Smooth muscle cell (in vitro differentiated cells): ENCODE measurements around the gene NCR2. TPM values are rescaled to one million over a fixed set of nuclear protein-coding genes. Genes with fewer than 3 reads are reported as not detected.

Experiments used
- DNase-seq: peaks from one replicate; lab custom pipeline; 2025; ENCODE audit not compliant: unreplicated experiment; lab: John Stamatoyannopoulos, UW
- H2AFZ ChIP-seq: fragments of 200-600 bp; sonication (generic); 2 replicates; pipeline ENCODE4 v1.6.0; 2016; ENCODE audit warnings: antibody characterized with exemption, low read depth, mild to moderate bottlenecking
- H3F3A ChIP-seq: fragments of 200-600 bp; sonication (generic); 2 replicates; pipeline ENCODE4 v1.6.0; 2017; ENCODE audit warnings: antibody characterized with exemption, low read depth
- H3K27ac ChIP-seq: fragments of 200-600 bp; sonication (generic); 2 replicates; pipeline ENCODE4 v1.5.1; 2016; ENCODE audit warnings: low read depth, mild to moderate bottlenecking
- H3K27me3 ChIP-seq: fragments of 200-600 bp; sonication (generic); 2 replicates; pipeline ENCODE4 v1.6.1; 2016; ENCODE audit warnings: low read depth, mild to moderate bottlenecking
- H3K36me3 ChIP-seq: fragments of 200-600 bp; sonication (generic); 2 replicates; pipeline ENCODE4 v1.5.1; 2016; ENCODE audit warnings: low read depth
- H3K4me1 ChIP-seq: fragments of 200-600 bp; sonication (generic); 2 replicates; pipeline ENCODE4 v1.5.1; 2016; ENCODE audit warnings: low read depth
- H3K4me2 ChIP-seq: fragments of 200-600 bp; sonication (generic); 2 replicates; pipeline ENCODE4 v1.6.0; 2016; ENCODE audit warnings: mild to moderate bottlenecking
- H3K4me3 ChIP-seq: fragments of 200-600 bp; sonication (generic); 2 replicates; pipeline ENCODE4 v1.5.1; 2016; ENCODE audit warnings: mild to moderate bottlenecking
- H3K79me2 ChIP-seq: fragments of 200-600 bp; sonication (generic); 2 replicates; pipeline ENCODE4 v1.6.0; 2016; ENCODE audit warnings: low read depth, mild to moderate bottlenecking
- H3K9ac ChIP-seq: fragments of 200-600 bp; sonication (generic); 2 replicates; pipeline ENCODE4 v1.6.0; 2016; ENCODE audit warnings: low read depth
- H3K9me3 ChIP-seq: fragments of 200-600 bp; sonication (generic); replicated peaks from 2 replicates; pipeline ENCODE4 v1.5.1; 2016; ENCODE audit warnings: low read depth
- H4K20me1 ChIP-seq: fragments of 200-600 bp; sonication (generic); 2 replicates; pipeline ENCODE4 v1.6.0; 2016; ENCODE audit warnings: low read depth
- WGBS: methylation state at CpG from one replicate; pipeline ENCODE4 v1.1.7; 2016; ENCODE audit warnings: low lambda C conversion rate; 5-methylcytosine and 5-hydroxymethylcytosine counted together
- polyA plus RNA-seq: library from polyadenylated mRNA; unstranded; fragments of >200 nt; fragmentation: Nextera tagmentation; extraction: Ambion mirVana; gene quantifications from 2 replicates; pipeline ENCODE4 v1.2.1, GENCODE V29; 2016
- total RNA-seq: library from RNA; depleted of rRNA; stranded (reverse); fragments of >200 nt; gene quantifications from 2 replicates; pipeline ENCODE4 v1.2.3, GENCODE V29; 2014
- TF ChIP-seq, protein P1 (sequence below): fragments of 200-600 bp; sonication (generic); IDR thresholded peaks from 2 replicates; pipeline ENCODE4 v1.5.1; 2017; ENCODE audit warnings: borderline replicate concordance, mild to moderate bottlenecking, antibody characterized with exemption; ENCODE audit not compliant: insufficient read depth, poor library complexity, severe bottlenecking

The NCR2 gene
- total and polyA plus RNA-seq, 2 experiments from 2014 or later, result not detected

DNA sequence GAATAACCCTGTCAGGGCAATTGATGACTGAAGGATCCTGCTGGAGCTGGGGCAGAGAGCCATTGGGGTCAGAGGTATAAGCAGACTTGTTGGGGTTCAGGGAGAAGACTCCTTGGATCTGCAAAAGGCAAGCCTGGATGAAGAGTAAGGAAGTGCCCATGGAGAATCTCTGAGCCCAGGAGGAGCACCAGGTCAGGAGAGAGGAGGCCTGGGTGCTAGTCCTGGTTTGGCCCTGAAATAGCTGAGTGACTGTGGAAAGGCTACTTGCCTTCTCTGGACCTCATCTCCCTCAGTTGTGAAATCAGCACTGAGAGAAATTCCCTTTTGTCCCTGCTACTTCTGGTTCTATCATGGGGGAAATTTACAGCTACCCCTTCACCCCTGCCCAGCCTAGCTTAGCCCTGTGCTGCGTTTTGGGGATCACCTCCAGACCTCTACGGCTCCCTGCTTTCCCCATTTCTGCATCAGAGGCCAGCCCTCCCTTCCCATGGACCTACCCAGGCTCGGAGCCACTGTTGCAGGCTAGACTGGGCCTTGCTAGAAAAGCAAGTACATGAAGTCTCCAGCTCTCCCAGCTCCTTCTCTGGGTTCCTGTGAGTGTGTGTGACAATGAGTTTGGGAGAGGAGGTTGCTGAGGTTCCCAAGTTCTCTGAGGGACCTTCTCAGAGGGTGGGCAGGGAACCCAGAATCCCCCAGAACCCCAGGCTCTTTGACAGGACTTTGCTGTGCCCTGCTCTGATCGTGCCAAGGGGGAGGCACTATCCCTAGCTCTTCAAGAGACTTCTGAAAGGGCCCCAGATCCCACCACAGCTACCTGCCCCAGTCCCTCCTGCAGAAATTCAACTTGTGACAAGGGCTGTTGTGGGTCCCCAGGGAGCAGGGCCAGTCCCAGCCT lies 2.3 kb upstream of the NCR2 start:
- Histone ChIP-seq H3K4me3 (no peak overlapping the region), H3K27ac (no peak overlapping the region), H3K9me3 (no peaks in the 10 kb centered on the region), H3F3A (no peaks in the 10 kb centered on the region), H4K20me1 (no peaks in the 10 kb centered on the region), H3K4me2 (no peak overlapping the region), H3K27me3 (peaks cover 24% of the 10 kb centered on the region), H3K36me3 (no peaks in the 10 kb centered on the region), H3K9ac (no peak overlapping the region), H2AFZ (no peak overlapping the region), H3K79me2 (no peaks in the 10 kb centered on the region), H3K4me1 (no peaks in the 10 kb centered on the region)
- DNase-seq, result no peak
- 78% methylated on average over 4 of the region's 4 CpGs for WGBS
- TF ChIP-seq, protein P1, sequence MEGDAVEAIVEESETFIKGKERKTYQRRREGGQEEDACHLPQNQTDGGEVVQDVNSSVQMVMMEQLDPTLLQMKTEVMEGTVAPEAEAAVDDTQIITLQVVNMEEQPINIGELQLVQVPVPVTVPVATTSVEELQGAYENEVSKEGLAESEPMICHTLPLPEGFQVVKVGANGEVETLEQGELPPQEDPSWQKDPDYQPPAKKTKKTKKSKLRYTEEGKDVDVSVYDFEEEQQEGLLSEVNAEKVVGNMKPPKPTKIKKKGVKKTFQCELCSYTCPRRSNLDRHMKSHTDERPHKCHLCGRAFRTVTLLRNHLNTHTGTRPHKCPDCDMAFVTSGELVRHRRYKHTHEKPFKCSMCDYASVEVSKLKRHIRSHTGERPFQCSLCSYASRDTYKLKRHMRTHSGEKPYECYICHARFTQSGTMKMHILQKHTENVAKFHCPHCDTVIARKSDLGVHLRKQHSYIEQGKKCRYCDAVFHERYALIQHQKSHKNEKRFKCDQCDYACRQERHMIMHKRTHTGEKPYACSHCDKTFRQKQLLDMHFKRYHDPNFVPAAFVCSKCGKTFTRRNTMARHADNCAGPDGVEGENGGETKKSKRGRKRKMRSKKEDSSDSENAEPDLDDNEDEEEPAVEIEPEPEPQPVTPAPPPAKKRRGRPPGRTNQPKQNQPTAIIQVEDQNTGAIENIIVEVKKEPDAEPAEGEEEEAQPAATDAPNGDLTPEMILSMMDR, result no peak

DNA sequence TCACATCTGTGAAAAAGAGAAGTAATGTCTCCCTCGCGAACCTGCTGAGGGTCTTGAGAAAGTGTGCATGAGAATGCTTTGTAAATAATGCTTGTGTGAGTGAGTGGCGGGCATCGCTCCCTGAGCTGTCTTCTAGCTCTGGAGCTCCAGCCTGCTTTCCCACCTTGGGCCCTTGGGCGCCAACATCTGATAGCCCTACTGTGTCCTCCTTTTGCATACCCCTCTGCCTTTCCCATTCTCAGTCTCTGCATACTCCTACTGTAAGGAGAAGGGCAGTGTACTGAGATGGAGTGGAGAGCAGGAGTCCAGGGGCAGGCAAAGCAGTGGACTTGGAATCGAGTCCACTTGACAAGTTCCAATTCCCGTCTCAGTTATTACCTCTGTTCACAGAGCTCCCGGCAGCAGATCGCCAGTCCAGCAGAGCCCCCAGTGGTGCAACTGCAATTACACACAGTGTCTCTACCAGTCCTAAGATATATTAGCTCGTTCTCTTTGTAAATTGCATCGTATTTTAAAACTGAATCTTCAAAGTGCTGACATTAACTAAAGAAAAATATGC lies 847 bp upstream of the NCR2 start:
- Histone ChIP-seq H3K4me1 (no peaks in the 10 kb centered on the region), H3F3A (no peaks in the 10 kb centered on the region), H3K4me2 (no peak overlapping the region), H4K20me1 (no peaks in the 10 kb centered on the region), H3K4me3 (no peak overlapping the region), H3K79me2 (no peaks in the 10 kb centered on the region), H3K9me3 (no peaks in the 10 kb centered on the region), H3K27me3 (peaks cover 21% of the 10 kb centered on the region), H3K27ac (no peak overlapping the region), H2AFZ (no peak overlapping the region), H3K36me3 (no peaks in the 10 kb centered on the region), H3K9ac (no peak overlapping the region)
- TF ChIP-seq, protein P1, result no peak
- DNase-seq, result no peak
- 84% methylated on average over 11 of the region's 11 CpGs for WGBS

DNA sequence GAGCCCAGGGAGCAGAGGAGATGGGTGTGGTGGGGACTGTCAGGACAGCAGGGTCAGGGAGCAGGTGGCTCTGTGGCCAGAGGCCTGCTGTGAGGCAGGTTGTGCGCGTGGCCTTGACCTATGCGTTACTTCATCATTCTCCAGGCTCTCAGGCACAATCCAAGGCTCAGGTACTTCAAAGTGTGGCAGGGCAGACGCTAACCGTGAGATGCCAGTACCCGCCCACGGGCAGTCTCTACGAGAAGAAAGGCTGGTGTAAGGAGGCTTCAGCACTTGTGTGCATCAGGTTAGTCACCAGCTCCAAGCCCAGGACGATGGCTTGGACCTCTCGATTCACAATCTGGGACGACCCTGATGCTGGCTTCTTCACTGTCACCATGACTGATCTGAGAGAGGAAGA lies 535 bp downstream of the NCR2 start:
- Histone ChIP-seq H3K4me3 (no peak overlapping the region), H3K79me2 (no peaks in the 10 kb centered on the region), H3K9ac (no peak overlapping the region), H3K4me1 (no peaks in the 10 kb centered on the region), H3F3A (no peaks in the 10 kb centered on the region), H4K20me1 (no peaks in the 10 kb centered on the region), H3K27ac (no peak overlapping the region), H3K36me3 (no peaks in the 10 kb centered on the region), H3K9me3 (no peaks in the 10 kb centered on the region), H3K4me2 (no peak overlapping the region), H3K27me3 (peaks cover 21% of the 10 kb centered on the region), H2AFZ (no peak overlapping the region)
- TF ChIP-seq, protein P1, result no peak
- DNase-seq, result no peak
- WGBS, result 89% methylated on average over 11 of the region's 11 CpGs
